PFSK-1 (cell line): Measurements from ENCODE around the gene FLT4.

Experiments used
- FOXP2 ChIP-seq: optimal IDR thresholded peaks from 2 replicates; pipeline ENCODE3; 2011; ENCODE audit warnings: borderline replicate concordance, control low read depth, inconsistent platforms; ENCODE audit not compliant: insufficient read depth; ENCODE audit errors: extremely low read length, extremely low read depth
- POLR2AphosphoS5 ChIP-seq: IDR thresholded peaks from 2 replicates; pipeline ENCODE4 v1.6.1; 2012; ENCODE audit warnings: low read depth, mild to moderate bottlenecking, control low read depth, low read length, moderate library complexity
- REST ChIP-seq, 2 experiments: IDR thresholded peaks; 2 replicates each; pipeline versions ENCODE4 v1.6.1 to v1.8.0; 2011 to 2012; ENCODE audit warnings: low read depth in 2 of 2, low read length in 2 of 2, control low read depth in 1 of 2, inconsistent platforms in 1 of 2, mild to moderate bottlenecking in 1 of 2, moderate library complexity in 1 of 2; ENCODE audit not compliant: insufficient read depth in 1 of 2
- SIN3A ChIP-seq: IDR thresholded peaks from 2 replicates; pipeline ENCODE4 v1.6.1; 2012; ENCODE audit warnings: mild to moderate bottlenecking, low read length, moderate library complexity, borderline replicate concordance; ENCODE audit not compliant: insufficient read depth
- TAF1 ChIP-seq: IDR thresholded peaks from 2 replicates; pipeline ENCODE4 v1.6.1; 2012; ENCODE audit warnings: low read length, control low read depth, borderline replicate concordance; ENCODE audit not compliant: insufficient read depth

The FLT4 gene

GRCh38 chr5:180668835-180669596, 19.6 kb upstream of the FLT4 start:
- TF ChIP-seq FOXP2 (no peak), REST (IDR thresholded peaks at IDR 0.05; ENCODE audit: insufficient read depth in 1 of 2, low read depth in 2 of 2, low read length in 2 of 2) (no peak), SIN3A (no peak), POLR2AphosphoS5 (no peak), TAF1 (no peak)

- TF ChIP-seq TAF1 (no peak), REST (IDR thresholded peaks at IDR 0.05; ENCODE audit: insufficient read depth in 1 of 2, low read depth in 2 of 2, low read length in 2 of 2) (no peak), POLR2AphosphoS5 (no peak), FOXP2 (no peak), SIN3A (no peak)
These were observed 17.4 kb upstream of the FLT4 start for GRCh38 chr5:180666812-180667211.

GRCh38 chr5:180665682-180666404, 16.4 kb upstream of the FLT4 start:
- TF ChIP-seq REST (IDR thresholded peaks at IDR 0.05; ENCODE audit: insufficient read depth in 1 of 2, low read depth in 2 of 2, low read length in 2 of 2) (no peak), SIN3A (no peak), FOXP2 (no peak), TAF1 (no peak), POLR2AphosphoS5 (no peak)

GRCh38 chr5:180658774-180659564, 9.6 kb upstream of the FLT4 start:
- no peak for TF ChIP-seq FOXP2
- TF ChIP-seq SIN3A: no peak
- no peak for TF ChIP-seq REST (IDR thresholded peaks at IDR 0.05; ENCODE audit: insufficient read depth in 1 of 2, low read depth in 2 of 2, low read length in 2 of 2)
